GM19468 (cell line): ENCODE data around the gene IQCK.
"Not testable (repeated sequence)": the region's sequence is repeated elsewhere in the genome, so short reads cannot be mapped to it uniquely, and the experiment has no call there.

Experiments
- ATAC-seq: cut with Tn5 transposase; IDR thresholded peaks from one replicate; pipeline ENCODE4 v1.9.1; 2021; ENCODE audit warnings: mild to moderate bottlenecking, moderate library complexity, moderate number of reproducible peaks; ENCODE audit not compliant: unreplicated experiment; ENCODE audit errors: extremely low read depth

IQCK gene

GRCh38 chr16:19717741-19718623, at the start of gene IQCK, which contains the start of gene KNOP1:
IQCK (plus strand) TSS chr16:19718271; CDS start chr16:19718307, 36 bp downstream.
KNOP1 (minus strand) TSS chr16:19718227; CDS start chr16:19715035, 3,192 bp downstream.
- peak; percentile 89 for ATAC-seq

GRCh38 chr16:19672378-19672777, 45.7 kb upstream of the IQCK start:
- no peak for ATAC-seq

GRCh38 chr16:19674485-19674884, 43.6 kb upstream of the IQCK start:
- no peak for ATAC-seq

GRCh38 chr16:19677402-19677801, 40.7 kb upstream of the IQCK start:
- ATAC-seq: no peak

GRCh38 chr16:19678804-19679203, 39.3 kb upstream of the IQCK start:
- no peak for ATAC-seq

GRCh38 chr16:19679281-19679680, 38.8 kb upstream of the IQCK start:
- ATAC-seq: not testable (repeated sequence)

- ATAC-seq: no peak
Observed at GRCh38 chr16:19680881-19681340, 37.2 kb upstream of the IQCK start.

- ATAC-seq: no peak
Observed at GRCh38 chr16:19681637-19682036, 36.4 kb upstream of the IQCK start.

GRCh38 chr16:19683453-19684236, 34.4 kb upstream of the IQCK start:
- ATAC-seq: no peak

GRCh38 chr16:19685176-19685575, 32.9 kb upstream of the IQCK start:
- ATAC-seq: no peak

GRCh38 chr16:19687279-19687678, 30.8 kb upstream of the IQCK start:
- no peak for ATAC-seq

GRCh38 chr16:19688396-19689024, 29.6 kb upstream of the IQCK start:
- no peak for ATAC-seq

GRCh38 chr16:19689342-19689741, 28.7 kb upstream of the IQCK start:
- ATAC-seq: no peak

- ATAC-seq: no peak
Observed at GRCh38 chr16:19690196-19690595, 27.9 kb upstream of the IQCK start.

GRCh38 chr16:19691161-19691711, 26.8 kb upstream of the IQCK start:
- ATAC-seq: no peak

- ATAC-seq: no peak
Observed at GRCh38 chr16:19694989-19695388, 23.1 kb upstream of the IQCK start.

- no peak for ATAC-seq
Observed at GRCh38 chr16:19696328-19696727, 21.7 kb upstream of the IQCK start.

- no peak for ATAC-seq
Observed at GRCh38 chr16:19696961-19697360, 21.1 kb upstream of the IQCK start.

- no peak for ATAC-seq
Observed at GRCh38 chr16:19697756-19698318, 20.2 kb upstream of the IQCK start.
